Measurements from ENCODE around the gene IL13RA2. TPM values are rescaled to one million over a fixed set of nuclear protein-coding genes. Genes with fewer than 3 reads are reported as not detected.

Gene IL13RA2
- total and polyA plus RNA-seq, 2 donors (not counting 1 experiment from before 2014, with no cell fraction given): 12.7 to 42.1 TPM

GRCh38 chrX:114970806-114971205 lies 46.6 kb downstream of the IL13RA2 start:
- Histone ChIP-seq H3K27ac (ENCODE audit: insufficient read depth, low read length) (no peak overlapping the region), H3K4me1 (ENCODE audit: control insufficient read depth, extremely low read depth, insufficient read depth, low read length) (no peaks in the 10 kb centered on the region), H3K4me2 (ENCODE audit: extremely low read depth, insufficient read depth, low read length) (no peak overlapping the region), H3K9ac (ENCODE audit: insufficient read depth, low read length) (no peak overlapping the region), H3K4me3 (replicated peaks in 1 of 4; ENCODE audit: control extremely low read depth in 1 of 4, insufficient read depth in 1 of 4, low read depth in 3 of 4, low read length in 4 of 4) (no peak overlapping the region), H3K27me3 (ENCODE audit: control insufficient read depth, insufficient read depth, low read length) (no peaks in the 10 kb centered on the region), H2AFZ (ENCODE audit: low read length) (no peak overlapping the region), H3K36me3 (ENCODE audit: control insufficient read depth, insufficient read depth, low read length) (no peaks in the 10 kb centered on the region), H3K79me2 (ENCODE audit: control insufficient read depth, insufficient read depth, low read length) (no peaks in the 10 kb centered on the region), H4K20me1 (ENCODE audit: control insufficient read depth, extremely low read depth, insufficient read depth, low read length) (no peaks in the 10 kb centered on the region), H3K9me3 (ENCODE audit: control insufficient read depth, insufficient read depth, low read depth, low read length) (no peaks in the 10 kb centered on the region)
- no peak for TF ChIP-seq CTCF (conservative IDR thresholded peaks at IDR 0.05 in 1 of 2, IDR thresholded peaks at IDR 0.05 in 1 of 2; ENCODE audit: low read depth in 1 of 2, low read length in 2 of 2)
- TF ChIP-seq EZH2 (IDR thresholded peaks at IDR 0.05; ENCODE audit: low read length, missing control alignments): no peak
- DNase-seq (ENCODE audit: low read depth in 2 of 2): peak in 1 of 2 donors; percentile 1

GRCh38 chrX:114964374-114964773 lies 53.0 kb downstream of the IL13RA2 start:
- TF ChIP-seq CTCF (conservative IDR thresholded peaks at IDR 0.05 in 1 of 2, IDR thresholded peaks at IDR 0.05 in 1 of 2; ENCODE audit: low read depth in 1 of 2, low read length in 2 of 2): no peak
- no peak for TF ChIP-seq EZH2 (IDR thresholded peaks at IDR 0.05; ENCODE audit: low read length, missing control alignments)
- Histone ChIP-seq H3K27ac (ENCODE audit: insufficient read depth, low read length) (no peak overlapping the region), H3K79me2 (ENCODE audit: control insufficient read depth, insufficient read depth, low read length) (no peaks in the 10 kb centered on the region), H3K9ac (ENCODE audit: insufficient read depth, low read length) (no peak overlapping the region), H3K36me3 (ENCODE audit: control insufficient read depth, insufficient read depth, low read length) (no peaks in the 10 kb centered on the region), H3K9me3 (ENCODE audit: control insufficient read depth, insufficient read depth, low read depth, low read length) (no peaks in the 10 kb centered on the region), H3K4me2 (ENCODE audit: extremely low read depth, insufficient read depth, low read length) (no peak overlapping the region), H4K20me1 (ENCODE audit: control insufficient read depth, extremely low read depth, insufficient read depth, low read length) (no peaks in the 10 kb centered on the region), H3K4me3 (replicated peaks in 1 of 4; ENCODE audit: control extremely low read depth in 1 of 4, insufficient read depth in 1 of 4, low read depth in 3 of 4, low read length in 4 of 4) (no peak overlapping the region), H3K27me3 (ENCODE audit: control insufficient read depth, insufficient read depth, low read length) (no peaks in the 10 kb centered on the region), H3K4me1 (ENCODE audit: control insufficient read depth, extremely low read depth, insufficient read depth, low read length) (no peaks in the 10 kb centered on the region), H2AFZ (ENCODE audit: low read length) (no peak overlapping the region)
- DNase-seq (ENCODE audit: low read depth in 2 of 2): peak in 1 of 2 donors; percentile 15

GRCh38 chrX:114962209-114962608 lies 55.2 kb downstream of the IL13RA2 start:
- Histone ChIP-seq H3K36me3 (ENCODE audit: control insufficient read depth, insufficient read depth, low read length) (no peaks in the 10 kb centered on the region), H3K9me3 (ENCODE audit: control insufficient read depth, insufficient read depth, low read depth, low read length) (no peaks in the 10 kb centered on the region), H3K4me3 (replicated peaks in 1 of 4; ENCODE audit: control extremely low read depth in 1 of 4, insufficient read depth in 1 of 4, low read depth in 3 of 4, low read length in 4 of 4) (no peak overlapping the region), H3K4me2 (ENCODE audit: extremely low read depth, insufficient read depth, low read length) (no peak overlapping the region), H3K27ac (ENCODE audit: insufficient read depth, low read length) (no peak overlapping the region), H3K9ac (ENCODE audit: insufficient read depth, low read length) (no peak overlapping the region), H4K20me1 (ENCODE audit: control insufficient read depth, extremely low read depth, insufficient read depth, low read length) (no peaks in the 10 kb centered on the region), H3K27me3 (ENCODE audit: control insufficient read depth, insufficient read depth, low read length) (no peaks in the 10 kb centered on the region), H3K79me2 (ENCODE audit: control insufficient read depth, insufficient read depth, low read length) (no peaks in the 10 kb centered on the region), H3K4me1 (ENCODE audit: control insufficient read depth, extremely low read depth, insufficient read depth, low read length) (no peaks in the 10 kb centered on the region), H2AFZ (ENCODE audit: low read length) (no peak overlapping the region)
- TF ChIP-seq CTCF (conservative IDR thresholded peaks at IDR 0.05 in 1 of 2, IDR thresholded peaks at IDR 0.05 in 1 of 2; ENCODE audit: low read depth in 1 of 2, low read length in 2 of 2) (no peak), EZH2 (IDR thresholded peaks at IDR 0.05; ENCODE audit: low read length, missing control alignments) (no peak)
- no peak for DNase-seq (ENCODE audit: low read depth in 2 of 2)
